Activated CD8-positive, alpha-beta memory T cell treated with anti-CD3 and anti-CD28 coated beads, Interleukin-2, amount 10 ng/mL, durations not matched to agents 7 days and 5 days (primary cell): ENCODE data around the gene BLCAP. TPM values are rescaled to one million over a fixed set of nuclear protein-coding genes. Genes with fewer than 3 reads are reported as not detected.
"Not testable (repeated sequence)": the region's sequence is repeated elsewhere in the genome, so short reads cannot be mapped to it uniquely, and the experiment has no call there.

ENCODE experiments used
- ATAC-seq: fragments of 150-1000 bp; cut with Tn5 transposase; one replicate; pipeline ENCODE4 v1.10.0; 2021; ENCODE audit warnings: moderate library complexity
- CTCF ChIA-PET: fragments of 350-600 bp; sonication (Branson Sonifier 250); formaldehyde crosslinking; loops from one replicate; lab custom pipeline; 2021; ENCODE audit warnings: antibody characterized with exemption; lab: Charles Lee
- DNase-seq: peaks from one replicate; pipeline ENCODE4 v3.0.0-alpha.2; 2020
- H3K27ac Mint-ChIP-seq: one replicate; pipeline ENCODE4 v1.8.0; 2021; ENCODE audit warnings: mild to moderate bottlenecking, mixed read lengths
- H3K27me3 Mint-ChIP-seq: one replicate; pipeline ENCODE4 v1.8.0; 2021; ENCODE audit warnings: mixed read lengths
- H3K36me3 Mint-ChIP-seq: one replicate; pipeline ENCODE4 v1.8.0; 2021; ENCODE audit warnings: mild to moderate bottlenecking, mixed read lengths
- H3K4me1 Mint-ChIP-seq: one replicate; pipeline ENCODE4 v1.8.0; 2021; ENCODE audit warnings: mixed read lengths
- H3K4me3 Mint-ChIP-seq: one replicate; pipeline ENCODE4 v1.8.0; 2021; ENCODE audit warnings: mild to moderate bottlenecking, moderate library complexity, mixed read lengths
- H3K9me3 Mint-ChIP-seq: one replicate; pipeline ENCODE4 v1.8.0; 2022; ENCODE audit warnings: low read depth, mixed read lengths
- total RNA-seq, 2 experiments: library from RNA; stranded (reverse); gene quantifications; one replicate each; pipeline ENCODE4 v1.2.3, GENCODE V29; 2021

Gene BLCAP
- total RNA-seq, 2 experiments from 2014 or later = 32.0 to 36.3 TPM

- H3K27me3 Mint-ChIP-seq = peaks cover 20% of the 10 kb centered on the region
- no peaks in the 10 kb centered on the region for H3K36me3 Mint-ChIP-seq
- CTCF ChIA-PET = no interaction called here
- no peak for ATAC-seq
- no peak for DNase-seq
- H3K27ac Mint-ChIP-seq = no peak overlapping the region
- no peaks in the 10 kb centered on the region for H3K4me1 Mint-ChIP-seq
- no peak overlapping the region for H3K4me3 Mint-ChIP-seq
- H3K9me3 Mint-ChIP-seq = no peaks in the 10 kb centered on the region
Observed at GRCh38 chr20:37473249-37474000, 54.3 kb downstream of the BLCAP start.

GRCh38 chr20:37472435-37472834 lies 55.2 kb downstream of the BLCAP start:
- CTCF ChIA-PET, H3K36me3 Mint-ChIP-seq: not testable (repeated sequence)

DNA sequence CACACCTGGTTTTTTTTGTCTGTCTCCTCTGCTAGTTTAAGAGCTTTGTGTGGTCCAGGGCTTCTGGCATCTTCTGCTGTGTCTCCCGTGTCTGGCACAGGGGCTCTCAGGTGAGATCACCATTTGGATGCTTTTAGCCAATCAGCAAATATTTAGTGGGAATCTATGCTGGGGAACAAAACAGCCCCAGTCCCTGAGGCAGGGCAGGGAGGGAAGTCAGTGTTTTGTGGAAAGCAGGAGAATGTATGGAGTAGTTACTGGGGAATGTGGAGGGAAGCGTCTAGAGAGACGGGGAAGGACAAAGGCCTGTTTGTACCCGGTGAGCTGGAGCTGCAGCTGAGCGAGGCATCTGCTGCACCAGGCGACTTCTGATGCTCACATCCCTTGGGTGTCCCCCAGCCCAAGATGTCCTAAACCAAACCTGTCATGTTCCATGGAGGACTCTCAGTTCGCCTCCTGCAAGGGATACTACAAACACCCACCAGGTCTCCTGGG lies 55.9 kb downstream of the BLCAP start:
- DNase-seq (no peak), ATAC-seq (no peak)
- H3K27me3 Mint-ChIP-seq = peaks cover 15% of the 10 kb centered on the region
- H3K27ac Mint-ChIP-seq = no peak overlapping the region
- H3K9me3 Mint-ChIP-seq = no peaks in the 10 kb centered on the region
- CTCF ChIA-PET = no interaction called here
- H3K36me3 Mint-ChIP-seq = no peaks in the 10 kb centered on the region
- H3K4me1 Mint-ChIP-seq = no peaks in the 10 kb centered on the region
- no peak overlapping the region for H3K4me3 Mint-ChIP-seq

More at GRCh38 chr20:37472435-37472834, 55.2 kb downstream of the BLCAP start:
- not testable (repeated sequence) for H3K27ac Mint-ChIP-seq, H3K9me3 Mint-ChIP-seq, H3K4me1 Mint-ChIP-seq, DNase-seq, ATAC-seq, H3K4me3 Mint-ChIP-seq
- peaks cover 12% of the 10 kb centered on the region for H3K27me3 Mint-ChIP-seq

- H3K9me3 Mint-ChIP-seq, H3K36me3 Mint-ChIP-seq, CTCF ChIA-PET, H3K4me3 Mint-ChIP-seq, DNase-seq, H3K27ac Mint-ChIP-seq, H3K27me3 Mint-ChIP-seq, ATAC-seq, H3K4me1 Mint-ChIP-seq: not testable (repeated sequence)
Observed at GRCh38 chr20:37470190-37470589, 57.5 kb downstream of the BLCAP start.

DNA sequence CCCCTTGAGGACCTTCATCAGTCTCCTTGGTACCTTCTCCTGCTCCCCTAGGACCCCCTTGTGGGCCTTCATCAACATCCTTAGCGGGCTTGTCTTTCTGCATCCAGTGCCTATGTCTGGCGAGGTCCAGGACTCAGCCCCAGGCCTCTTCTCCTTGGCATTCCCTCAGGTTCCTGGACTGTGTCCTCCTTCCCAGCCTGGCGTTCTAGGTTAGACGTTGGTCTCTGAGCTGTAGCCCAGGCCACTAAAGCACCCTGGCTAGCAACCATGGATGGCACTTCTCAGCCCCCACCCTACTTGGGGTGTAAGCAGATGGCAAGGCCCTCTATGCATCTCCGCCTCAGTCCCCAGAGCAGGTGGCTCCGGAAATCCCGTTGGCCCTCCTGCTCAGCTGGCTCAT lies 58.1 kb downstream of the BLCAP start:
- Mint-ChIP-seq H3K4me1 (no peaks in the 10 kb centered on the region), H3K27ac (no peak overlapping the region), H3K27me3 (peaks cover 10% of the 10 kb centered on the region), H3K36me3 (no peaks in the 10 kb centered on the region), H3K9me3 (no peaks in the 10 kb centered on the region), H3K4me3 (no peak overlapping the region)
- ATAC-seq (no peak), DNase-seq (no peak)
- CTCF ChIA-PET = no interaction called here

DNA sequence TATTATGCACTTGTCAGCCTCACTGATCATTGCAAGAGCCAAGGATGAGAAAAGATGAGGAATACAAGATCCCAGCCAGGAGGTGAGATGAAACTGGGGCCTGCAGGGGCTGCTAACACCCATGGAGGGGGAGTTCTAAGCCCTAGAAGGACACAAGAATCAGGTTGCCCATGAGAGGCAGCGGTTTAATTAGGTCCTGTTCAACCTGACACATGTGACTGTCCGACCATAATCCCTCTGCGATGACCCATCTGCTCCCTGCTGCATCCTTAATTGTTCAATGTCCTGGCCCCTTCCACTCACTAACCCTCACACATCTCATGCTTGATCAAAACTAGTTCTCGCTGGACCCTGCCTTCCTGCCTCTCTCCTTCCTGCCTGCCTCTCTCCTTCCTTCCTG lies 58.8 kb downstream of the BLCAP start:
- H3K4me3 Mint-ChIP-seq = no peak overlapping the region

More for the DNA sequence above, 58.8 kb downstream of the BLCAP start:
- CTCF ChIA-PET = no interaction called here
- Mint-ChIP-seq H3K4me1 (no peaks in the 10 kb centered on the region), H3K9me3 (no peaks in the 10 kb centered on the region), H3K36me3 (no peaks in the 10 kb centered on the region), H3K27ac (no peak overlapping the region), H3K27me3 (peaks cover 13% of the 10 kb centered on the region)
- no peak for ATAC-seq
- no peak for DNase-seq

Other genes starting within 250 kb of the BLCAP start
- 10 to 100 TPM; 11.3 to 11.5 TPM for gene MANBAL, start 238.2 kb downstream of the BLCAP start, total RNA-seq
- gene SRC, start 181.7 kb downstream of the BLCAP start, total RNA-seq = 1 to 10 TPM; 1.9 to 3.6 TPM
- gene NNAT, start 6.6 kb downstream of the BLCAP start, total RNA-seq = not detected
- gene CTNNBL1, start 166.2 kb upstream of the BLCAP start, total RNA-seq = 10 to 100 TPM; 79.8 to 90.2 TPM